HUES48 (cell line): ENCODE data around the gene CTCF.
A peak's percentile ranks its signal among the peaks of the same experiment; 100 is the strongest.

ENCODE experiments used
- H3K27ac ChIP-seq: one replicate; pipeline ENCODE4 v1.7.0; 2013; ENCODE audit warnings: low read depth, low read length, inconsistent platforms
- H3K27me3 ChIP-seq: 2 replicates; pipeline ENCODE4 v1.6.1; 2013; ENCODE audit warnings: mild to moderate bottlenecking, low read length; ENCODE audit not compliant: control insufficient read depth, insufficient read depth
- H3K36me3 ChIP-seq: 2 replicates; pipeline ENCODE4 v1.6.1; 2013; ENCODE audit warnings: low read length; ENCODE audit not compliant: control insufficient read depth, insufficient read depth
- H3K4me1 ChIP-seq: 2 replicates; pipeline ENCODE4 v1.6.1; 2013; ENCODE audit warnings: mild to moderate bottlenecking, low read length; ENCODE audit not compliant: control insufficient read depth, insufficient read depth
- H3K4me3 ChIP-seq: 2 replicates; pipeline ENCODE4 v1.5.1; 2013; ENCODE audit warnings: mild to moderate bottlenecking, low read depth, low read length
- H3K9ac ChIP-seq: 2 replicates; pipeline ENCODE4 v1.6.1; 2013; ENCODE audit warnings: mild to moderate bottlenecking, low read depth, low read length, moderate library complexity
- H3K9me3 ChIP-seq: 2 replicates; pipeline ENCODE4 v1.6.1; 2013; ENCODE audit warnings: low read length; ENCODE audit not compliant: control insufficient read depth, insufficient read depth

The CTCF gene

DNA sequence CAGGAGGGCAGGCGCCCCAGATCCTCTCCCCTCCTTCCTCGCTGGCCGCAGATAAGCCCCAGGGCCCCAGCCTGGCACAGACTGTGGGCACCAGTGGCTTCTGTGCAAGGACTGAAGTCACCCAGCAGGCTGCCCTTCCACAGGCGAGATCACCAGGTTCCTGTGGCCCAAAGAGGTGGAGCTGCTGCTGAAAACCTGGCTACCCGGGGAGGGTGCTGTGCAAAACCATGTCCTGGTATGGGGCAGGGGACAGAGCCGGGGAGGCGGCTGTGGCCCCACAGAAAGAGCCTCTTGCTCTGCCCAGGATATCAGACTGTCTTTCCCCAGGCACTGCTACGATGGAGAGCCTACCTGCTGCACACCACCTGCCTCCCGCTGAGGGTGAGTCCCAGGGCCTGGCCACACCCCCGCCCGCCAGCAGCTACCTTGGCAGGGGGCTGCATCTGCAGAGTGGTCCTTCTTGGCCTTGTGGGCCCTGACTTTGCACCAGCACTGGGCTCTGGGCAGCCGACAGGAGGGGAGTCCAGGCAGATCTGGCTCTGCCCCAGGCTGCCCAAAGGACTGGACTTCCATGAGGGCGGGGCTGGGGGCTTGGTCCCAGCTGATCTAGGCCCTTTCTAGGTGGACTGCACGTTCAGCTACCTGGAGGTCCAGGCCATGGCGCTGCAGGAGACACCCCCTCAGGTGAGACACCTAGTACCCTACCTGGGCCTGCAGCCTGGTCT, 83.2 kb downstream of the CTCF start:
- peaks cover 3% of the 10 kb centered on the region; the same call in 1 of the 2 replicates for H3K4me1 ChIP-seq
- no peak overlapping the region for H3K27ac ChIP-seq
- peak overlapping the region; percentile 59 for H3K4me3 ChIP-seq
- peak overlapping the region; percentile 26; the same call in 1 of the 2 replicates for H3K9ac ChIP-seq
- H3K27me3 ChIP-seq: no peaks in the 10 kb centered on the region; the same call in 1 of the 2 replicates
- H3K9me3 ChIP-seq: no peaks in the 10 kb centered on the region
- H3K36me3 ChIP-seq: peaks cover 8% of the 10 kb centered on the region

DNA sequence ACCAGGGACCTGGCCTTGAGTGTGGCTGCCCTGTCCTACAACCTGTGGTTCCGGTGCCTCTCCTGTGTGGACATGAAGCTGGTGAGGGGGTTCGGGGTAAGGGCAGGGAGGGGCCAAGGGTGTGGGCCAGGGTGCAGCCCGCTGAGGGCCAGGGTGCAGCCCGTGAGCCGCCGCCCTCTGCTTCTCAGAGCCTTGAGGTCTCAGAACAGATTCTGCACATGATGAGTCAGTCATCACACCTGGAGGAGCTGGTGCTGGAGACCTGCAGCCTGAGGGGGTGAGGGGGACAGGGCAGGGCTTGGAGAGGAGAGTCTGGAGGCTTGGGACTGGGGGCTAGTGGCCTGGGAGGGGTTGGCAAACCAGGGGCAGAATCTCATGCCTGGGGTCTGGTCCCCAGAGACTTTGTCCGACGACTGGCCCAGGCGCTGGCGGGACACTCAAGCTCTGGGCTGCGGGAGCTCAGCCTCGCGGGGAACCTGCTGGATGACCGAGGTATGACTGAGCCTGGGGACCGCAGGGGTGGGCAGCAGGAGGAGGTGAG, 84.9 kb downstream of the CTCF start:
- Histone ChIP-seq H3K27ac (no peak overlapping the region), H3K4me3 (no peak overlapping the region), H3K9ac (no peak overlapping the region), H3K4me1 (peaks cover 3% of the 10 kb centered on the region; the same call in 1 of the 2 replicates), H3K27me3 (no peaks in the 10 kb centered on the region; the same call in 1 of the 2 replicates), H3K36me3 (peaks cover 16% of the 10 kb centered on the region), H3K9me3 (no peaks in the 10 kb centered on the region)

DNA sequence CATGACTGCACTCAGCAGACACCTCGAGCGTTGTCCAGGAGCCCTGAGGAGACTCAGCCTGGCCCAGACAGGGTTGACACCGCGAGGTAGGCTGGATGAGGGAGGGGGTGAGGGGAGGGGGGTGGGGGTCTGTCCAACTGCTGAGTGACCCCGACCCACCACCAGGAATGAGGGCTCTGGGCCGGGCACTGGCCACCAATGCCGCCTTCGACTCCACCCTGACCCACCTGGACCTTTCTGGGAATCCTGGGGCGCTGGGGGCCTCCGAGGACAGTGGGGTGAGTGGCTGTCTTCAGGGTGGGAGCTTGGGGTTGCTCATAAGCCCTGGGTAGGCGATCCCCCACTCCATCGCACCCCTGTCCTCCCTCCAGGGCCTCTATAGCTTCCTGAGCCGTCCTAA, 85.4 kb downstream of the CTCF start:
- Histone ChIP-seq H3K9ac (no peak overlapping the region), H3K27me3 (no peaks in the 10 kb centered on the region; the same call in 1 of the 2 replicates), H3K36me3 (peaks cover 16% of the 10 kb centered on the region), H3K27ac (no peak overlapping the region), H3K4me3 (no peak overlapping the region), H3K4me1 (peaks cover 3% of the 10 kb centered on the region; the same call in 1 of the 2 replicates), H3K9me3 (no peaks in the 10 kb centered on the region)

DNA sequence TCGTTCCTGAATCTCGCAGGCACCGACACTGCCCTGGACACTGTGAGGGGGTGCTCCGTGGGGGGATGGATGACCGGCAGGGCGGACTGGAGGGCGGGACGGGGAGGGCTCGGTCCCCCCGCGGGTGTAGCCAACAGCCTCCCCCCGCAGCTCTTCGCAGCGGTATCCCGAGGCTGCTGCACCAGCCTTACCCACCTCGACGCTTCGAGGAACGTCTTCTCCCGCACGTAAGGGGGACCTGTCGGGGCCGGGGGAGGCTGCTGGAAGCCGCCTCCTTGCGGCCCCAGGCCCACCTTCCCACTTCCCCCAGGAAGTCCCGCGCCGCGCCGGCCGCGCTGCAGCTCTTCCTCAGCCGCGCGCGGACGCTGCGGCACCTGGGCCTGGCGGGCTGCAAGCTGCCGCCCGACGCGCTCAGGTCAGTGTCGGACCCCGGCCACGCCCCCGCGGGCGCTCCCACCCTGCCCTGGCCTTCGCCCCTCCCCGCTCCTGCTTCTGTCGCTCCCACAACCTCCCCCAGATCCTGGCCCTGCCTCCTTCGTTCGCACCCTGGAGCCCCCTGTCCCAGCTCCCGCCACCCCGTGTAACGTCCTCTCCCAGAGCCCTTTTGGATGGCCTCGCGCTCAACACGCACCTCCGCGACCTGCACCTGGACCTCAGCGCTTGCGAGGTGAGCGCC, 85.9 kb downstream of the CTCF start:
- Histone ChIP-seq H3K4me3 (no peak overlapping the region), H3K36me3 (peaks cover 16% of the 10 kb centered on the region), H3K4me1 (peaks cover 3% of the 10 kb centered on the region; the same call in 1 of the 2 replicates), H3K27me3 (no peaks in the 10 kb centered on the region; the same call in 1 of the 2 replicates), H3K9ac (no peak overlapping the region), H3K27ac (no peak overlapping the region), H3K9me3 (no peaks in the 10 kb centered on the region)

DNA sequence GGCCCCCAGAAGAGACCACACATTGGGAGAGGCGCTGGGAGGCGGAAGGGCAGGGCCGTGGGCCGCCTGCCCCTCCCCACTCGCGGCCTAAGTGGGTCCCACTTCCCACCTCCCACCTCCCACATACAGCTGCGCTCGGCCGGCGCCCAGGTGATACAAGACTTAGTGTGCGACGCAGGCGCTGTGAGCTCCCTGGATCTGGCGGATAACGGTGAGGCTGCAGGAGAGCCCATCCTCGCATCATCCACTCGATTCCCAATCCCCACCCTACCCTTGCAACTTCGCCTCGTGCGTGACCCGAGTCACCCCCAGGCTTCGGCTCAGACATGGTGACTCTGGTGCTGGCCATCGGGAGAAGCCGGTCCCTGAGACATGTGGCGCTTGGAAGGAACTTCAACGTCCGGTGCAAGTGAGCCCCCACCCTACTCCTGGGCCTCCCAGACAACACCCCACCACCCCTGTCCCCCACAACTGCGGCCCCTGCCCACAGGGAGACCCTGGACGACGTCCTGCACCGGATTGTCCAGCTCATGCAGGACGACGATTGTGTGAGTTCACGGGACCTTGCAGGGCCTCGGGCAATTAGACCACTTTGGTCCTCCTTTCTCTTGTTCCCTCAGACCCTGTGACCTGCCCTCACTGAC, 86.6 kb downstream of the CTCF start:
- Histone ChIP-seq H3K27me3 (peaks cover 5% of the 10 kb centered on the region), H3K4me1 (peaks cover 3% of the 10 kb centered on the region; the same call in 1 of the 2 replicates), H3K9me3 (no peaks in the 10 kb centered on the region), H3K36me3 (peaks cover 16% of the 10 kb centered on the region), H3K4me3 (no peak overlapping the region), H3K27ac (no peak overlapping the region), H3K9ac (no peak overlapping the region)

DNA sequence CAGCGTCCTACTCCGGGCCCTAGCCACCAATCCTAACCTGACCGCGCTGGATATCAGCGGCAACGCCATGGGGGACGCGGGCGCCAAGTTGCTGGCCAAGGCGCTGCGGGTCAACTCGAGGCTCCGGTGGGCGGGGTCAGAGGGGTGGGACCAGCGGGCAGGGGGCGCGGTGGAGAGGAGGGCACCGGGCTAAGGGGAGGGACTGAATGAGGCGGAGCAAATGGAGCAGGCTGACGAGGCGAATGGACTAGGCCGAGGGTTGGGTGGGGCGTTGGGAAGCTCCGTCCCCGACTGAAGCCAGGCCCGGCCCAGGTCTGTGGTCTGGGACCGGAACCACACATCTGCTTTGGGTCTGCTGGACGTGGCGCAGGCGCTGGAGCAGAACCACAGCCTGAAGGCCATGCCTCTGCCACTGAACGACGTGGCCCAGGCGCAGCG, 87.2 kb downstream of the CTCF start:
- H3K27ac ChIP-seq: no peak overlapping the region
- peaks cover 16% of the 10 kb centered on the region for H3K36me3 ChIP-seq
- H3K9ac ChIP-seq: no peak overlapping the region
- H3K27me3 ChIP-seq: peaks cover 5% of the 10 kb centered on the region
- no peaks in the 10 kb centered on the region for H3K9me3 ChIP-seq
- H3K4me1 ChIP-seq: peaks cover 3% of the 10 kb centered on the region; the same call in 1 of the 2 replicates
- H3K4me3 ChIP-seq: no peak overlapping the region

DNA sequence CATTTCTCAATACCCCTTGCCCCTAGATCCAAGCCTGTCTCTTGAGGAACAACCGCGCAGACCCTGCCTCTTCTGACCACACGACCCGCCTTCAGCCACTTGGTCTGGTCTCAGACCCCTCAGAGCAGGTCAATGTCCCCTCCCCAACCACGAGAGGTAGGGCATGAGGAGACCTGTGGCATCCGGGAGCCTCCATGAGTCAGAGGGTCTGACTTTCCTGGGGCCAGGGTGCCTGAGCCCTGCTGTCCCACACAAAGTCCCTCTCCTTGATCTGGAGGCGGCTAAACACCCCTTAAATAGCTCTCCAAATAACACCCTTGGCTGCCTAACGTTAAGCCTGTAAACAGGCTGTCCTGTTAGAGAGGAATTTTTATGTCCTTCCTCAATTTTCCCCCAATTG, 87.7 kb downstream of the CTCF start:
- no peak overlapping the region for H3K9ac ChIP-seq
- H3K4me3 ChIP-seq: no peak overlapping the region
- no peaks in the 10 kb centered on the region for H3K9me3 ChIP-seq
- no peak overlapping the region for H3K27ac ChIP-seq
- peaks cover 16% of the 10 kb centered on the region for H3K36me3 ChIP-seq
- peaks cover 8% of the 10 kb centered on the region for H3K27me3 ChIP-seq
- H3K4me1 ChIP-seq: peaks cover 3% of the 10 kb centered on the region; the same call in 1 of the 2 replicates

DNA sequence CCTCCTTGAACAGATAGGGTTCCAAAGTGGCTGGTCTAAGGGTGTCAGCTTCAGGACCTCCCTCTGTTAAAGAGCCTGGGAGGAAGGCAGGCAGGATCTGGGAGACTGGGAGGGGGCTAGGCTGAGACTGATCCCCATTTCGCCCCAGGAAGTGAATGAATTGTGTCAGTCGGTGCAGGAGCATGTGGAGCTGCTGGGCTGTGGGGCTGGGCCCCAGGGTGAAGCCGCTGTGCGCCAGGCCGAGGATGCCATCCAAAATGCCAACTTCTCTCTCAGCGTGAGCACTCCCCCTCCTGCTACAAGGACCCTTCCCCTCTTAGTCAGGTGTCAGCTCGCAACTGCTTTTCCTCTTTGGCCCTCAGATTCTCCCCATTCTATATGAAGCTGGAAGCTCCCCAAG, 88.7 kb downstream of the CTCF start:
- no peak overlapping the region for H3K9ac ChIP-seq

DNA sequence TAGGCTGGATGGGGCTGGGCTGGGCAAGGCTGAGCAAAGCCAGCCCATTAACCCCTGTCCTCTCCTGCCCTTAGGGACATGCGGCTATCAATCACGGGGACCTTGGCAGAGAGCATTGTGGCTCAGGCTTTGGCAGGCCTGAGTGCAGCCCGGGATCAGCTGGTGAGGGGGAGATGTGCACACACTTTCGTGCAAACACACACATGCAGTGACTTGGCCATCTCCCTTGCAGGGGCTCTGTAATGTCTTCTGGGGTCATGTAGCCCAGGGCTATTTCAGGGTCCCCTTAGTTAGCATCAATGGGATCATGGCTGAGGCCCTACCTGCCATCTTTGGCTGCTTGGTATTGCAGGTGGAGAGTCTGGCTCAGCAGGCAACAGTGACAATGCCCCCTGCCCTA, 89.5 kb downstream of the CTCF start:
- no peaks in the 10 kb centered on the region for H3K9me3 ChIP-seq
- no peak overlapping the region for H3K27ac ChIP-seq
- H3K4me3 ChIP-seq: no peak overlapping the region
- no peak overlapping the region for H3K9ac ChIP-seq
- H3K36me3 ChIP-seq: peaks cover 23% of the 10 kb centered on the region
- H3K27me3 ChIP-seq: peaks cover 8% of the 10 kb centered on the region
- H3K4me1 ChIP-seq: no peaks in the 10 kb centered on the region; the same call in 1 of the 2 replicates

More for the DNA sequence above, 88.7 kb downstream of the CTCF start:
- peaks cover 19% of the 10 kb centered on the region for H3K36me3 ChIP-seq
- H3K4me3 ChIP-seq: no peak overlapping the region
- H3K27ac ChIP-seq: no peak overlapping the region
- no peaks in the 10 kb centered on the region for H3K9me3 ChIP-seq
- no peaks in the 10 kb centered on the region; the same call in 1 of the 2 replicates for H3K4me1 ChIP-seq
- H3K27me3 ChIP-seq: peaks cover 8% of the 10 kb centered on the region

DNA sequence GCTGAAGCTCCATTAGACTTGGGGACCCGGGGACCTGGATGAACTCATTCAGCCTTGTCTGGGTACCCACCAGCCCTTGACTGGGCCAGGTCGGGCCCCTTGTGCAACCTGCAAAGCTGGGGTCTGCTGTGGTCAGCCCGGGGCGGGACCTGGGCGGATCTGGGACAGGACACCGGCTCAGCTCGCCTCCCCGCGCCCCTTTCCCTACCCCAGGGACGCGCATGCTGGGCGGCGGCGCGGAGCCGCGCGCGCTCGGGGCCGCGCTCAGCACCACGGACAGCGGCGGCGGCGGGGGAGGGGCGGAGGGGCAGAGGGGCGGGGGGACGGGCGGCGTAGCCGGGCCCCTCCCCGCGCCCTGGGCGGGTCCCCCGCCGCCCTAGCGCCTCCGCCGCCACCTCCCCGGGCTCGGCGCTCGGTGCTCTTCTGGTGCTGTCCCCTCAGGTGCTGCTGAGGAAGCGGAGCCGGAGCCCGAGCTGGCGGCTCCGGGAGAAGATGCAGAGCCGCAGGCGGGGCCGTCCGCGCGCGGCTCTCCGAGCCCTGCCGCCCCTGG, 90.3 kb downstream of the CTCF start:
- no peaks in the 10 kb centered on the region for H3K9me3 ChIP-seq
- H3K27me3 ChIP-seq: peaks cover 8% of the 10 kb centered on the region
- peaks cover 27% of the 10 kb centered on the region for H3K36me3 ChIP-seq
- H3K9ac ChIP-seq: no peak overlapping the region
- H3K4me3 ChIP-seq: peak overlapping the region; percentile 70; the same call in 1 of the 2 replicates
- H3K27ac ChIP-seq: no peak overlapping the region
- no peaks in the 10 kb centered on the region; the same call in 1 of the 2 replicates for H3K4me1 ChIP-seq
